K562 (cell line): ENCODE results near the gene MMAB. TPM values are rescaled to one million over a fixed set of nuclear protein-coding genes. Genes with fewer than 3 reads are reported as not detected.
A peak's percentile ranks its signal among the peaks of the same experiment; 100 is the strongest.

Experiments
- ATAC-seq: fragments of 200-7000 bp; cut with Tn5 transposase; 3 replicates; pipeline ENCODE4 v1.9.1; 2020; ENCODE audit warnings: moderate library complexity
- BruUV-seq: library from RNA; stranded (reverse); fragments of 400-500 nt; replicated peaks from 2 replicates; lab custom pipeline; 2021; lab: Mats Ljungman, UMichigan
- CTCF ChIA-PET: fragments of 300-600 bp; formaldehyde crosslinking; extraction: SDS; loops from one replicate; lab custom pipeline; 2021; ENCODE audit warnings: low intra/inter-chr PET ratio; lab: Yijun Ruan, JAX
- POLR2A ChIA-PET: fragments of 300-600, 350-650 bp; sonication (Branson Sonifier 250); formaldehyde crosslinking; extraction: SDS; loops from one replicate; lab custom pipeline; 2021; ENCODE audit warnings: antibody characterized with exemption, inconsistent platforms; lab: Yijun Ruan, JAX
- DNase-seq, 4 experiments: peaks; one replicate each; pipeline versions ENCODE4 v3.0.0 to v3.0.0-alpha.2; 2011 to 2018; ENCODE audit warnings: low spot score in 3 of 4, mixed read lengths in 3 of 4; ENCODE audit errors: extremely low read depth in 1 of 4
- FAIRE-seq: peaks from 2 replicates; lab custom pipeline; 2011; peaks lifted over from hg19 to GRCh38; lab: Jason Lieb, UNC
- H2AFZ ChIP-seq: 2 replicates; pipeline ENCODE4 v1.6.0; 2011; ENCODE audit warnings: low read depth, low read length, control low read depth, inconsistent platforms
- H3K27ac ChIP-seq: fragments of 200-600 bp; 3 replicates; pipeline ENCODE4 v1.8.0; 2011; ENCODE audit warnings: low read depth, mild to moderate bottlenecking, control low read depth, inconsistent platforms, low read length, moderate library complexity, mixed read lengths; ENCODE audit errors: extremely low read depth
- H3K27me3 ChIP-seq, 2 experiments: fragments of 300-600 bp in 1 of 2; 2 replicates in 1 of 2; 3 replicates in 1 of 2; pipeline versions ENCODE4 v1.6.0 to v1.8.0; 2011; ENCODE audit warnings: inconsistent platforms in 2 of 2, low read length in 2 of 2, mild to moderate bottlenecking in 1 of 2, mixed read lengths in 1 of 2, moderate library complexity in 1 of 2; ENCODE audit not compliant: control insufficient read depth in 2 of 2, insufficient read depth in 2 of 2
- H3K36me3 ChIP-seq: fragments of 300-600 bp; 3 replicates; pipeline ENCODE4 v1.8.0; 2011; ENCODE audit warnings: mild to moderate bottlenecking, low read length, inconsistent platforms; ENCODE audit not compliant: control insufficient read depth, insufficient read depth
- H3K4me1 ChIP-seq, 2 experiments: fragments of 200-600 bp in 1 of 2; replicated peaks in 1 of 2; 2 replicates in 1 of 2; 3 replicates in 1 of 2; pipeline versions ENCODE4 v1.5.1 to v1.8.0; 2011; ENCODE audit warnings: inconsistent platforms in 2 of 2, low read length in 2 of 2, mild to moderate bottlenecking in 1 of 2, mixed read lengths in 1 of 2, moderate library complexity in 1 of 2; ENCODE audit not compliant: control insufficient read depth in 2 of 2, insufficient read depth in 2 of 2
- H3K4me2 ChIP-seq: 2 replicates; pipeline ENCODE4 v1.6.1; 2011; ENCODE audit warnings: low read length, control low read depth, inconsistent platforms, mixed read lengths; ENCODE audit not compliant: insufficient read depth
- H3K4me3 ChIP-seq: fragments of 200-600 bp; sonication (generic), shearing (Covaris generic); 2 replicates; pipeline ENCODE4 v1.5.1; 2016; ENCODE audit warnings: control low read depth, inconsistent platforms
- H3K79me2 ChIP-seq: fragments of 200-600 bp; 3 replicates; pipeline ENCODE4 v1.8.0; 2011; ENCODE audit warnings: low read length, inconsistent platforms; ENCODE audit not compliant: control insufficient read depth, insufficient read depth
- H3K9ac ChIP-seq, 2 experiments: 2 replicates each; pipeline versions ENCODE4 v1.6.0 to v1.6.1; 2011; ENCODE audit warnings: low read depth in 2 of 2, low read length in 2 of 2, control low read depth in 1 of 2, inconsistent platforms in 1 of 2, mild to moderate bottlenecking in 1 of 2, mixed read lengths in 1 of 2; ENCODE audit not compliant: insufficient read depth in 1 of 2
- H3K9me1 ChIP-seq: one replicate; pipeline ENCODE4 v1.6.0; 2011; ENCODE audit warnings: inconsistent platforms, mild to moderate bottlenecking, low read length, moderate library complexity; ENCODE audit not compliant: control insufficient read depth, insufficient read depth
- H3K9me3 ChIP-seq: replicated peaks from 2 replicates; pipeline ENCODE4 v1.5.1; 2011; ENCODE audit warnings: low read depth, low read length, inconsistent platforms; ENCODE audit not compliant: control insufficient read depth, insufficient read depth
- H4K20me1 ChIP-seq: replicated peaks from 2 replicates; pipeline ENCODE4 v1.6.1; 2011; ENCODE audit warnings: low read length, inconsistent platforms, mixed read lengths; ENCODE audit not compliant: control insufficient read depth, insufficient read depth
- BDP1 ChIP-seq: IDR thresholded peaks from 3 replicates; pipeline ENCODE4 v1.6.1; 2011; ENCODE audit not compliant: insufficient read length, insufficient read depth
- CREB1 ChIP-seq, 2 experiments: sonication (generic) in 1 of 2; formaldehyde crosslinking in 1 of 2; IDR thresholded peaks; 2 replicates each; pipeline versions ENCODE4 v1.6.1 to v1.8.0; 2012 to 2022; ENCODE audit warnings: inconsistent platforms in 1 of 2, mild to moderate bottlenecking in 1 of 2, missing genetic modification reagents in 1 of 2, moderate library complexity in 1 of 2
- CTBP1 ChIP-seq: fragments of 450-650 bp; IDR thresholded peaks from 2 replicates; pipeline ENCODE4 v1.6.1; 2016; ENCODE audit warnings: borderline replicate concordance
- MBD1 ChIP-seq: fragments of 250-450 bp; sonication (Bioruptor Pico); IDR thresholded peaks from 2 replicates; pipeline ENCODE4 v1.8.0; 2022; ENCODE audit warnings: inconsistent platforms
- PCBP1 ChIP-seq: fragments of 200-400 bp; formaldehyde crosslinking; IDR thresholded peaks from 2 replicates; pipeline ENCODE4 v1.6.1; 2018; ENCODE audit warnings: mild to moderate bottlenecking, low read depth, low read length; ENCODE audit not compliant: poor library complexity, severe bottlenecking
- RBM15 ChIP-seq: fragments of 200-400 bp; formaldehyde crosslinking; IDR thresholded peaks from 2 replicates; pipeline ENCODE4 v1.6.1; 2018; ENCODE audit warnings: mild to moderate bottlenecking, low read length, moderate library complexity; ENCODE audit not compliant: insufficient read depth
- TEAD2 ChIP-seq: fragments of 450-650 bp; IDR thresholded peaks from 2 replicates; pipeline ENCODE4 v1.6.1; 2016; ENCODE audit warnings: missing genetic modification characterization, control low read depth, missing compliant biosample characterization
- UBTF ChIP-seq, 2 experiments: IDR thresholded peaks; 2 replicates each; pipeline ENCODE4 v1.6.1; 2012; ENCODE audit warnings: improper control_type of control experiment in 2 of 2, low read depth in 2 of 2, low read length in 2 of 2, borderline replicate concordance in 1 of 2
- ZNF143 ChIP-seq: sonication (generic); formaldehyde crosslinking; IDR thresholded peaks from 2 replicates; pipeline ENCODE4 v1.9.0; 2022; ENCODE audit warnings: mild to moderate bottlenecking, missing genetic modification reagents
- ZNF766 ChIP-seq: fragments of 200-800 bp; sonication (Bioruptor generic); conservative IDR thresholded peaks from 2 replicates; pipeline ENCODE4 v1.6.1; 2016; ENCODE audit warnings: missing genetic modification characterization, missing compliant biosample characterization
- ZNF785 ChIP-seq: fragments of 250-450 bp; sonication (Bioruptor Pico); IDR thresholded peaks from 2 replicates; pipeline ENCODE4 v1.4.0; 2020; ENCODE audit warnings: mild to moderate bottlenecking
- ZSCAN32 ChIP-seq: fragments of 450-650 bp; formaldehyde crosslinking; IDR thresholded peaks from 2 replicates; pipeline ENCODE4 v1.4.0; 2020; ENCODE audit warnings: mild to moderate bottlenecking, moderate library complexity
- WGBS: fragments of 100-300 bp; shearing (Covaris generic); methylation state at CpG from one replicate; pipeline ENCODE4 v1.1.6; 2016; ENCODE audit warnings: low coverage, mixed read lengths; ENCODE audit not compliant: insufficient coverage; ENCODE audit errors: missing lambda C conversion rate; 5-methylcytosine and 5-hydroxymethylcytosine counted together
- in situ Hi-C: fragments of 300-500 bp; cut with MboI; formaldehyde crosslinking; loops from 4 replicates; pipeline ENCODE4 v1.15.0; 2018; ENCODE audit warnings: inconsistent platforms, mixed read lengths
- intact Hi-C: fragments of 100-400 bp; cut with micrococcal nuclease; formaldehyde crosslinking; loops from 2 replicates; pipeline ENCODE4 v1.14.2; 2022
- polyA plus RNA-seq, 8 experiments: library from polyadenylated mRNA; depleted of rRNA in 4 of 8; stranded (reverse) in 5 of 8; unstranded in 3 of 8; fragments of >200 nt; fragmentation: Nextera tagmentation in 2 of 8; fragmentation: Illumina TruSeq in 1 of 8; extraction: Ambion mirVana in 2 of 8; extraction: Trizol in 1 of 8; gene quantifications; 2 replicates each; pipeline versions ENCODE4 v1.2.1 to v1.2.3, GENCODE V29; 2011 to 2014; ENCODE audit warnings: inconsistent platforms in 1 of 8, missing spikeins in 1 of 8
- total RNA-seq, 7 experiments: library from RNA; depleted of rRNA in 6 of 7; stranded (reverse); fragments of >200 nt in 6 of 7; fragmentation: Illumina TruSeq in 2 of 7; extraction: Trizol in 2 of 7; gene quantifications; 2 replicates each; pipeline versions ENCODE4 v1.2.1 to v1.2.3, GENCODE V29; 2011 to 2021; ENCODE audit warnings: low replicate concordance in 1 of 7
- TF ChIP-seq, protein P1 (sequence below): sonication (generic); formaldehyde crosslinking; IDR thresholded peaks from 2 replicates; pipeline ENCODE4 v1.9.0; 2022; ENCODE audit warnings: mild to moderate bottlenecking, missing genetic modification reagents
- TF ChIP-seq, protein P2 (sequence below): sonication (generic); formaldehyde crosslinking; IDR thresholded peaks from 2 replicates; pipeline ENCODE4 v1.8.0; 2023; ENCODE audit warnings: mild to moderate bottlenecking, missing genetic modification reagents

The MMAB gene
- total and polyA plus RNA-seq, 9 of the 15 experiments (the other 6 are each of a cell fraction or from before 2014, with no cell fraction given), result 9.5 to 76.1 (median 46.2) TPM

DNA sequence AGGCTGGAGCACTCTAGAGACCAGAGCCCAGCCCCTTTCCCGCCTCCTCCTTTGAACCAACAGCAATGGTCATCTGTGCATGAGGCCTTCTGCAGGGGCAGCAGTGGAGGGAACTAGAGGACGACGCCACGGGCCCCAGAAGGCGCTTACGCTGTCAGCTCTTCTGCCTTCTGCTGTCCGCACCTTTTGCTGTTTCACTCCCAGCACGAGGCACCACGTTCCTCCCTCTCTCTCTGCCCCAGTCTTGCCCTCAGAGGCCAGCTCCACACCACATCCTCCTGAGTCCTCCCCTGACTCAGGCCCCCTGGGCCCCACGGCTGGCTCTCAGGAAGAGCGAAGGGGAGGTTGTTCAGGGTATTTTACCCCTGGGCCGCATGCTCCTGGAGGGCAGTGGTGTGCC is 15.5 kb downstream of the MMAB start:
- H3K27ac ChIP-seq, result no peak overlapping the region
- peaks cover 5% of the 10 kb centered on the region; the same call in 2 of the 3 replicates for H3K36me3 ChIP-seq
- peaks cover 0 to 5% of the 10 kb centered on the region in 2 experiments; a peak in 2 of 5 replicates for H3K4me1 ChIP-seq
- no peak overlapping the region for H2AFZ ChIP-seq
- CTCF ChIA-PET, result no interaction called here
- H3K9me3 ChIP-seq, result no peaks in the 10 kb centered on the region
- FAIRE-seq (no peak), ATAC-seq (no peak), DNase-seq (no peak)
- H3K9me1 ChIP-seq, result peaks cover 3% of the 10 kb centered on the region
- H3K4me3 ChIP-seq, result no peak overlapping the region
- peak overlapping the region in 1 of 2 experiments; percentile 52; a peak in 2 of 4 replicates for H3K9ac ChIP-seq
- in situ Hi-C loops, result no loop called here
- no peak overlapping the region for H3K4me2 ChIP-seq
- H3K27me3 ChIP-seq, result peaks cover 16 to 27% of the 10 kb centered on the region in 2 experiments
- peaks cover 15% of the 10 kb centered on the region; the same call in 1 of the 2 replicates for H4K20me1 ChIP-seq
- no TSS peak for BruUV-seq
- intact Hi-C loops, result no loop called here
- WGBS, result 70% methylated on average over 8 of the region's 12 CpGs
- no peaks in the 10 kb centered on the region for H3K79me2 ChIP-seq
- POLR2A ChIA-PET, result interaction anchor here (0.6 kb wide), 1 partner anchor 66 kb away, joined by 3 read pairs; no protein-coding TSS in a partner anchor
- no peak for TF ChIP-seq RBM15
- no peak for TF ChIP-seq MBD1 (CRISPR knock-in tag)
- TF ChIP-seq TEAD2 (tag), result no peak
- no peak for TF ChIP-seq ZNF143
- TF ChIP-seq ZNF785 (CRISPR knock-in tag), result no peak
- no peak for TF ChIP-seq UBTF (IDR thresholded peaks at IDR 0.05; ENCODE audit: borderline replicate concordance in 1 of 2, low read depth in 2 of 2, low read length in 2 of 2)
- TF ChIP-seq ZSCAN32, result no peak
- TF ChIP-seq, protein P1, sequence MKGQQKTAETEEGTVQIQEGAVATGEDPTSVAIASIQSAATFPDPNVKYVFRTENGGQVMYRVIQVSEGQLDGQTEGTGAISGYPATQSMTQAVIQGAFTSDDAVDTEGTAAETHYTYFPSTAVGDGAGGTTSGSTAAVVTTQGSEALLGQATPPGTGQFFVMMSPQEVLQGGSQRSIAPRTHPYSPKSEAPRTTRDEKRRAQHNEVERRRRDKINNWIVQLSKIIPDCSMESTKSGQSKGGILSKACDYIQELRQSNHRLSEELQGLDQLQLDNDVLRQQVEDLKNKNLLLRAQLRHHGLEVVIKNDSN (CRISPR knock-in tag), result no peak
- no peak for TF ChIP-seq BDP1
- no peak for TF ChIP-seq CTBP1
- no peak for TF ChIP-seq CREB1 (IDR thresholded peaks at IDR 0.05)
- TF ChIP-seq CREB1 (CRISPR knock-in tag; IDR thresholded peaks at IDR 0.05), result no peak
- TF ChIP-seq, protein P2, sequence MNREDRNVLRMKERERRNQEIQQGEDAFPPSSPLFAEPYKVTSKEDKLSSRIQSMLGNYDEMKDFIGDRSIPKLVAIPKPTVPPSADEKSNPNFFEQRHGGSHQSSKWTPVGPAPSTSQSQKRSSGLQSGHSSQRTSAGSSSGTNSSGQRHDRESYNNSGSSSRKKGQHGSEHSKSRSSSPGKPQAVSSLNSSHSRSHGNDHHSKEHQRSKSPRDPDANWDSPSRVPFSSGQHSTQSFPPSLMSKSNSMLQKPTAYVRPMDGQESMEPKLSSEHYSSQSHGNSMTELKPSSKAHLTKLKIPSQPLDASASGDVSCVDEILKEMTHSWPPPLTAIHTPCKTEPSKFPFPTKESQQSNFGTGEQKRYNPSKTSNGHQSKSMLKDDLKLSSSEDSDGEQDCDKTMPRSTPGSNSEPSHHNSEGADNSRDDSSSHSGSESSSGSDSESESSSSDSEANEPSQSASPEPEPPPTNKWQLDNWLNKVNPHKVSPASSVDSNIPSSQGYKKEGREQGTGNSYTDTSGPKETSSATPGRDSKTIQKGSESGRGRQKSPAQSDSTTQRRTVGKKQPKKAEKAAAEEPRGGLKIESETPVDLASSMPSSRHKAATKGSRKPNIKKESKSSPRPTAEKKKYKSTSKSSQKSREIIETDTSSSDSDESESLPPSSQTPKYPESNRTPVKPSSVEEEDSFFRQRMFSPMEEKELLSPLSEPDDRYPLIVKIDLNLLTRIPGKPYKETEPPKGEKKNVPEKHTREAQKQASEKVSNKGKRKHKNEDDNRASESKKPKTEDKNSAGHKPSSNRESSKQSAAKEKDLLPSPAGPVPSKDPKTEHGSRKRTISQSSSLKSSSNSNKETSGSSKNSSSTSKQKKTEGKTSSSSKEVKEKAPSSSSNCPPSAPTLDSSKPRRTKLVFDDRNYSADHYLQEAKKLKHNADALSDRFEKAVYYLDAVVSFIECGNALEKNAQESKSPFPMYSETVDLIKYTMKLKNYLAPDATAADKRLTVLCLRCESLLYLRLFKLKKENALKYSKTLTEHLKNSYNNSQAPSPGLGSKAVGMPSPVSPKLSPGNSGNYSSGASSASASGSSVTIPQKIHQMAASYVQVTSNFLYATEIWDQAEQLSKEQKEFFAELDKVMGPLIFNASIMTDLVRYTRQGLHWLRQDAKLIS (CRISPR knock-in tag), result no peak
- no peak for TF ChIP-seq PCBP1
- TF ChIP-seq ZNF766 (CRISPR knock-in tag), result no peak
